GM20431 (cell line): ENCODE results near the gene CARD19.
"Not testable (repeated sequence)": the region's sequence is repeated elsewhere in the genome, so short reads cannot be mapped to it uniquely, and the experiment has no call there.

Source experiments
- in situ Hi-C: fragments of 300-500 bp; cut with MseI, MboI; formaldehyde crosslinking; loops from one replicate; pipeline ENCODE4 v1.15.0; 2020; ENCODE audit warnings: low sequenced_read_pairs; ENCODE audit not compliant: unreplicated experiment

Gene CARD19

GRCh38 chr9:93099551-93100275 is 3.7 kb downstream of the CARD19 start:
- in situ Hi-C loops, result no loop called here

GRCh38 chr9:93100276-93100636 is 4.2 kb downstream of the CARD19 start:
- in situ Hi-C loops, result no loop called here

GRCh38 chr9:93101086-93101485 is 5.1 kb downstream of the CARD19 start:
- in situ Hi-C loops, result not testable (repeated sequence)

GRCh38 chr9:93105620-93106019 is 9.6 kb downstream of the CARD19 start:
- in situ Hi-C loops, result no loop called here

GRCh38 chr9:93107151-93107824 is 11.3 kb downstream of the CARD19 start:
- in situ Hi-C loops, result no loop called here

- in situ Hi-C loops, result no loop called here
Observed at GRCh38 chr9:93107825-93108161, 11.8 kb downstream of the CARD19 start.

- in situ Hi-C loops, result no loop called here
Observed at GRCh38 chr9:93108291-93109041, 12.4 kb downstream of the CARD19 start.

- in situ Hi-C loops, result no loop called here
Observed at GRCh38 chr9:93110311-93110855, 14.4 kb downstream of the CARD19 start.

GRCh38 chr9:93111001-93111370 is 15.0 kb downstream of the CARD19 start:
- in situ Hi-C loops, result no loop called here

GRCh38 chr9:93111371-93112115 is 15.5 kb downstream of the CARD19 start:
- in situ Hi-C loops, result no loop called here

GRCh38 chr9:93112116-93112863 is 16.3 kb downstream of the CARD19 start:
- in situ Hi-C loops, result no loop called here

- in situ Hi-C loops, result no loop called here
Observed at GRCh38 chr9:93112864-93113389, 16.9 kb downstream of the CARD19 start.

- in situ Hi-C loops, result no loop called here
Observed at GRCh38 chr9:93114169-93114983, 18.4 kb downstream of the CARD19 start.

GRCh38 chr9:93114984-93115335 is 18.9 kb downstream of the CARD19 start:
- in situ Hi-C loops, result no loop called here

- in situ Hi-C loops, result no loop called here
Observed at GRCh38 chr9:93115486-93116071, 19.6 kb downstream of the CARD19 start.

GRCh38 chr9:93116072-93116961 is 20.3 kb downstream of the CARD19 start:
- in situ Hi-C loops, result no loop called here

- in situ Hi-C loops, result not testable (repeated sequence)
Observed at GRCh38 chr9:93117521-93117920, 21.5 kb downstream of the CARD19 start.
